Measurements from ENCODE around the gene DRAP1.

DRAP1 gene

DNA sequence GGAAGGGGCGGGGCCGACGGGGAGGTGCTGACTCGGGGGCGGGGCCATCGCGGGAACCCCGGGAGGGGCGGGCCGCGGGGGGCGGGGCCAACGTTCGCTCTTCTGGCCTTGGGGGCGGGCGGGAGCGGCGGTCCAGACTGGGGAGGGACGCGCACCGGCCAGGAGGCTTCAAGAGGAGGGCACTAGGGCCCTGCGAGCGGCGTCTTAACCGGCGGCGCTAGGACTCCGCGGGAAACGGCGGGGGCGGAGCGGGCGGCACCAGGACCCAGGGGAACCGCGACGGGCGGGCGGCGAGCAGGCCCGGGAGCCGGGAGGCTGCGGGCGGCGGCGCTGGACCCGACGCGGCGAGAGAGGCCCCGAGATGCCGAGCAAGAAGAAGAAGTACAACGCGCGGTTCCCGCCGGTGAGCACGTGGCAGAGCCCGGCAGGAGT is at the start of gene DRAP1:
Gene DRAP1 (plus strand): TSS at position 286 of the 432 bp plus-strand sequence. CDS start 76 bp downstream, at position 362.
- DNase-seq = peak; percentile 92

GRCh38 chr11:65869643-65870306 is 49.5 kb upstream of the DRAP1 start:
- DNase-seq = no peak

- no peak for DNase-seq
Observed at GRCh38 chr11:65870307-65870658, 48.9 kb upstream of the DRAP1 start.

DNA sequence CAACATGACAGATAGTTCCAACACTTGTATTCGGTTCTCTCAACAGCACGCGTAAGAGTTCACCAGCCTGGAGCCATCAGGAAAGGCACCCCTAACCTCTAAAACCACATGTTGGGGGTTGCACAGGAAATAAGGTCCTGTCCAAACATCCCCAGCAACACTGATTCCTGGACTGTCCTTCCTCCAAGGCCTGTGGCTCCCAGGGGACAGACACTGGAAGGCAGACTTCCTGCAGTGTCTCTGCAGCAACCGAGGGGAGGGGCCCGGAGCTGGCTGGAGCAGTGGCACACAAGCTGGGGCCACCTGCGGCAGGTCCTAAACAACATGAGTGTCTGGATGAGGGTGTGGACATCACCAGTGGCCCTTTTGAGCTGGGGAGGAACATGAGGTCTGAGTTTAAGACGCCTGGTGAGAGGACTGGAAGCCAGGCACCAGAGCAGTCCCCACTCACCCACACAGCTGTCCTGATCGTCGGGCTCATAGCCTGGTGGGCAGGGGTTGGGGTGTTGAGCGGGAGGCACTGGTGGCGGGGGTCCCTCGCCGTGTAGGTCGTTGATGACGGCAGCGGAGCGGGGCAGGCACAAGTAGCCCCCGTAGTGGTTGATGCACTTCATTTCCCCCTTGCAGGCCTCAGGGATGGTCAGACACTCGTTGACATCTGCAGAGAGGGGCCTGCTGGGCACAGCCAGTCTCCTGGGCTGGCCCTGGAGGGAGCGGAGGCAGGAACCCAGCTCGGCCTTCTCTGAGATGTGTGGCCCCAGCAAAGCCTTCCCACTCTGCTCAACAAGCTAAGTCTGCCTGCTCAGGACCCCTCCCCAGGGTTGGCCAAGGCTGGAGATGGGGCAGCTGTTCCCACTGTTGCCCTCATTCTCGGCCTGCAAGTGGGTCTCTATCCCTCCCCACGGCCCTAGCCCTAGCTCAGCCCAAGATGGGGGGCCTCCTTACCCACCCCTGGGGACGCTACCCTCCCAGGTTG is 48.2 kb upstream of the DRAP1 start:
- DNase-seq = peak; percentile 60

- no peak for DNase-seq
Observed at GRCh38 chr11:65871811-65872548, 47.2 kb upstream of the DRAP1 start.

- no peak for DNase-seq
Observed at GRCh38 chr11:65872586-65873317, 46.5 kb upstream of the DRAP1 start, which contains the start of gene EFEMP2. TSS of gene EFEMP2 (minus strand) at chr11:65872800. CDS start at chr11:65872354, 446 bp downstream.

GRCh38 chr11:65873318-65874156 is 45.7 kb upstream of the DRAP1 start:
- peak; percentile 73 for DNase-seq

DNA sequence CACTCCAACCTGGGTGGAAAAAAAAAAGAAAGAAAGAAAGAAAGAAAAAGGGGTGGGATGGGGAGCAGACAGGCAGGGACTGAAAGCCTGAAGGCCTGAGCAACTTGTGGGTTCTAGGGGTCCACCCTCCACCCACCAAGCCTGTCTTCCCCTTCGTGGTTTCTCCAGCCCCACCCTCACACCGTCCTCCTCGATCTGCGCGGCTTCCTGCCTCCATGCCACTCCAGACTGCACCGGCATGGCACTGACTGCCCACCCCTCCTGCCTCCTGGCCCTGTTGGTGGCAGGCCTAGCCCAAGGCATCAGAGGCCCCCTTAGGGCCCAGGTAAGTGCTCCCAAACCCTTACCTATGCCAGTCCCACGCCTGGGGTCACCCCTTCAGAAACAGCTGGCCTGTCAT is 39.6 kb upstream of the DRAP1 start, which contains the start of gene CTSW:
Gene CTSW (plus strand): TSS at position 221 of the 400 bp plus-strand sequence. CDS start 18 bp downstream, at position 239.
- no peak for DNase-seq

- no peak for DNase-seq
Observed at GRCh38 chr11:65880027-65880426, 39.2 kb upstream of the DRAP1 start.

- no peak for DNase-seq
Observed at GRCh38 chr11:65880844-65881421, 38.3 kb upstream of the DRAP1 start.

- no peak for DNase-seq
Observed at GRCh38 chr11:65882120-65883057, 36.8 kb upstream of the DRAP1 start.

DNA sequence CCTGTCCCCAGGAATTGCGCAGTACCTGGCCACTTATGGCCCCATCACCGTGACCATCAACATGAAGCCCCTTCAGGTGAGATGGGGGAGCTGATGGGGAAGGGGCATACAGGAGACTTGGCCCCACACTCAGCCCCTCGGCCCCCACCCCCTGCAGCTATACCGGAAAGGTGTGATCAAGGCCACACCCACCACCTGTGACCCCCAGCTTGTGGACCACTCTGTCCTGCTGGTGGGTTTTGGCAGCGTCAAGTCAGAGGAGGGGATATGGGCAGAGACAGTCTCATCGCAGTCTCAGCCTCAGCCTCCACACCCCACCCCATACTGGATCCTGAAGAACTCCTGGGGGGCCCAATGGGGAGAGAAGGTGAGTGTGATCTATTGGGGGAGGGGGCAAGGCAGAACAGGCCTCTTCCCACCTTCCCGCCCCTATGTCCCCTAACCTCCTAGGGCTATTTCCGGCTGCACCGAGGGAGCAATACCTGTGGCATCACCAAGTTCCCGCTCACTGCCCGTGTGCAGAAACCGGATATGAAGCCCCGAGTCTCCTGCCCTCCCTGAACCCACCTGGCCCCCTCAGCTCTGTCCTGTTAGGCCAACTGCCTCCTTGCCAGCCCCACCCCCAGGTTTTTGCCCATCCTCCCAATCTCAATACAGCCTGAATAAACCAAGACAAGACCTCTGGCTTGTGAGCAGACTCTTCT is 36.0 kb upstream of the DRAP1 start:
- DNase-seq = no peak

GRCh38 chr11:65883786-65884715 is 35.2 kb upstream of the DRAP1 start:
- no peak for DNase-seq

DNA sequence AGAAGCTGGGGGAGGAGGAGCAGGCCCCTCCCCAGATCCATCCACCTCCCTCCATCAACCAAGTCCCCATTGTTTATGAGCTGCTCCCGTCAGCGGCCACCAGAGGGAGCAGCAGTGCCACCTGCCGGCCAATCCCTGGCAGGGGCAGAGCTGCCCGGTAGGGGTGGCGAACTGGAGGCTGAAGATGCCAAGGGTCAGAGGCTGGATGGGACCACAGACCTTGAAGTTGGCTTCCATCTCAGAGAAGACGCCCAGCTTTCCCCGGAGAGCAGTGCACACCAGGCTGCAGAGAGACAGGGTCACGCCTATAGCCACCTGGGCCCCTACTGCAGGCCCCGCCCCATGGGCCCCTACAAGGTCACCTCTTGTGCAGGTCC is 34.5 kb upstream of the DRAP1 start:
- DNase-seq = peak; percentile 14

DNA sequence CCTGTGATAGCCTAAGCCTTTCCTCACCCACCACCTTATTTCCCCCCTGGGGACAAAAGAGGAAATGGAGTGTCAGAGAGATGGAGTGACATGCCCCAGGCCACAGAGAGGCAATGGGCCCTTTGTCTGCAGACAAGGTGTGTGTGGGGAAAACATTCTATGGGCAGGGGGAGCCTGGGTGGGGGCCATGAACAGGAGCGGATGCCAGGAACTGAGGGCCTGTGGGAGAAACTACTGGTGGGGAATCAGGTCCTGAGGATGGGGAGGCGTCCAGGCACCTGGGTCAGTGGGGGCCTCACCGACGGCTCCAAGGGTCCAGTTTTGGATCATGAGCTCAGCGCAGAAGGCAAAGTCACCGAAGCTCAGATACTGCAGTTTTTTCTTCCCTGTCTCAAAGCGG is 34.0 kb upstream of the DRAP1 start:
- no peak for DNase-seq

- no peak for DNase-seq
Observed at GRCh38 chr11:65885808-65886536, 33.3 kb upstream of the DRAP1 start.

Data from GF-D8 (cell line).